Medulla oblongata (tissue), 1 donor: ENCODE measurements around the gene MTMR12.

Experiments used
- DNase-seq: peaks from one replicate; pipeline ENCODE4 v3.0.0-alpha.2; 2015; ENCODE audit errors: extremely low spot score

The MTMR12 gene

GRCh38 chr5:32274548-32275395, 38.0 kb downstream of the MTMR12 start:
- no peak for DNase-seq

DNA sequence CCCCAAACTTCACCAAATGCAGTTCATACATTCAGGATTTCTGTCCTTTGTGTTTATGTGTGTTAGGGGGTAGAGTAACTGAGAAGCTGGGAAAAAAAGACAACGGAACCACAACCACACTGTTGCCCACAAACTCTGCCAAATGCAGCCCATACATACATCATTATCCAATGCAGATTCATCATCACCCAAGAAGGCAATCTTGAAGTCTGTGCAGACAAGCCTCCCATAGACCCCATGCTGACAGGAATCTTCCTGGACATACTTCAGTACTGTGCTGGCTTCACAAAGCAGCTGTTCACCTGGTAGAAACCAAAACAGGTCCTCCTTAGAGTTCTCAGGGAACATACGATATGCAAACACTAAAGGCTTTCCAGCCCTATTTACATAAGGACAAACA, 38.9 kb downstream of the MTMR12 start:
- DNase-seq = no peak

DNA sequence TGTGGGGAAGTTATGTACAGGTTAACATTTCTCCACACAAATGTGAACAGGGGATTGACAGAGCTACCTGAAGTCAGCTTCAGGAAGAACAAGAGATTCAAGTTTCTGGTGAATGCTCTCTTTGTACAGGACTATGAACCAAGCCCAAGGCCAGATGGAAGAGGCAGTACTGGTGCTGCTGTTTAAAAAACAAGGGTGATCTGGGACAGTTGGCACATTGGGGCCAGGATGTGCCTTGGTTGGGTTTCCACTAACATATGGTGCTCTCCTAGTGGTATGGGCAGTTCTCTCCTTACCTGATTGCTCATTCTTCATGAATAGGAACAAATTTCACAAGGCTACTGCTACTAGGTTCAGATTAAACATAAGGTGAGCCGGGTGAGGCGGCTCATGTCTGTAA, 40.0 kb downstream of the MTMR12 start:
- DNase-seq = no peak

- no peak for DNase-seq
These were observed 41.8 kb downstream of the MTMR12 start for GRCh38 chr5:32270946-32271345.

DNA sequence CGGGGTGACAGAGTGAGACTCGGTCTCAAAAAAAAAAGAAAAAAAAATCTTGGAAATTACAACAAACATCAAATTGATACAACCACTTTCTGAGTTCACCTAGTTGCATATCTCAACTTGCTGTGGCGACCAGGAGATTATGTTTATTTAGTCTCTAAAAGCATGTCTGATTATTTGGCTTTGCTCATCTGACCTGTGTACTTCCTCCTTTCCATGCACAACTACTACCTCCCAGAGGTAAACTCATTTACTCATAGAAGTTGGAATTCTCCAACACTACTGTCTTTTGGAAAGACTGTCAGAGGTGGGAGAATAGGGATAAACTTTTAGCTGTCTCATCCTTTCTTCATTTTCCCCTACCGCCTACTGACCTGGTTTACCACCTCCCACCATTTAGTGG, 42.6 kb downstream of the MTMR12 start:
- no peak for DNase-seq

GRCh38 chr5:32265902-32266301, 46.8 kb downstream of the MTMR12 start:
- DNase-seq = no peak

DNA sequence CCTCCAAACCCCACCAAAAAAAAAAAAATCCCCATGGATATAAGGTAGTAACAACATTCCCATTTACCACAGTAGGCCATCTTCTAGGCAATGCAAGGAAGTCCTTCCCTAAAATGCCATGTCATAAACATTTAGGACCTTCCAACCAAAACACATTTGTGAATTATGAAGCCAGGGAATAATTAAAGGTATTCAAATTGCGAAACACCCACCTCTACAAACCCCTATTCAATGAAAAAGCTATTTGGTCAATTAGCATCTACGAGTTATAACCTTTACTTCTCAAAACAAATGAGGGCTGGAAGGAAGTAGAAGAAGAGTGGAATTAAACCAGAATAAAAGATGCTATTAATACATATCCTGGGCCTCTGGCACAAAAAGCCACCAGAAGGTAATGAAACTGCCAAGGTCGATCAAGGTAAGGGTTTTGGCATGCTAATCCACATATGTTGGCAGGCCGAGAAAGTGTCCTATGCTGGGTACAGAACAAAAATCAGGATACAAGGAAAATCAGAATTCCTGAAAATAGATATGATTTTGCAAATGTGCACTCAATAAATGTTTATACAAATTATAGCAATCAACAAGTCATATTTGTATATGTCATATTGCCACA, 47.7 kb downstream of the MTMR12 start:
- DNase-seq = no peak

DNA sequence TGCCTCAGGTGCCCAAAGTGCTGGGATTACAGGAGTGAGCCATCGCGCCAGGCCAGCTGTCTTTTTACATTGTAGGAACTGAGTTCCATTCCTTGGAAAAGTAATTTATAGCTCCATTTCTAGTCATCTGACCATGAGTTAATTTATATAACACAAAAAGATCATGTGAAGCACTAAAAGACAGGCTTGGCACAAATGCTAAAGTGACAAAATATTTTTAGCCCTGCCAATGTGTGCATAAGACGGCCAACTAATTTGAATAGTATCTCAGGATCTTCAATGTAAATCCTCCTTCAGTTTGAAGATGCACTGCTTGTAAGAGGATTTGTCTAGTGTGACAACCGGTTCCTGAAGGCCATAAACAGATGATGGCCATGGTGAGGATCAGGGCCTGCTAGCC, 49.1 kb downstream of the MTMR12 start:
- no peak for DNase-seq

- DNase-seq = no peak
These were observed 51.5 kb downstream of the MTMR12 start for GRCh38 chr5:32261198-32261597.

DNA sequence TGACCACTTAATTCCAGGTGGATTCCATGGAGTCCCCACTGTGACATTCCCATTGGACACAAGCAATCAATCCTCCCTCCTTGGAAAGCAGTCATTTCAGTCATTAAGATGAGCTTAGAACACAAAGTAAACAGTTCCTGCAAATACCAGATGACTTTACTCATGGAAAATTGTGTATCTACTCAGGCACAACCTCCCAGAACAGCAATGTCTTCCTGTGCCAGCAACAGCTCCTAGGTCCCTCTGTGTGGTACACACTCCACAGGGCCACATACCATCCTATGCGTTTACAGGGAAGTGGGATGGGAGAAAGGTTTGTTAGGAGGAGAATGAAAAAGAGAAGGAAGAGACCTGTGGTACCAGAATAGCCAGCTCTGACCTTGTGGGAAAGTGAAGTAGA, 53.7 kb downstream of the MTMR12 start:
- DNase-seq = no peak

GRCh38 chr5:32258424-32258823, 54.3 kb downstream of the MTMR12 start:
- no peak for DNase-seq

GRCh38 chr5:32255540-32255900, 57.2 kb downstream of the MTMR12 start:
- no peak for DNase-seq

- DNase-seq = no peak
These were observed 57.7 kb downstream of the MTMR12 start for GRCh38 chr5:32254881-32255539.

- no peak for DNase-seq
These were observed 60.8 kb downstream of the MTMR12 start for GRCh38 chr5:32251871-32252458.

- no peak for DNase-seq
These were observed 63.1 kb downstream of the MTMR12 start for GRCh38 chr5:32249668-32250067.

GRCh38 chr5:32245742-32246141, 67.0 kb downstream of the MTMR12 start:
- no peak for DNase-seq

GRCh38 chr5:32244017-32244416, 68.7 kb downstream of the MTMR12 start:
- DNase-seq = no peak

DNA sequence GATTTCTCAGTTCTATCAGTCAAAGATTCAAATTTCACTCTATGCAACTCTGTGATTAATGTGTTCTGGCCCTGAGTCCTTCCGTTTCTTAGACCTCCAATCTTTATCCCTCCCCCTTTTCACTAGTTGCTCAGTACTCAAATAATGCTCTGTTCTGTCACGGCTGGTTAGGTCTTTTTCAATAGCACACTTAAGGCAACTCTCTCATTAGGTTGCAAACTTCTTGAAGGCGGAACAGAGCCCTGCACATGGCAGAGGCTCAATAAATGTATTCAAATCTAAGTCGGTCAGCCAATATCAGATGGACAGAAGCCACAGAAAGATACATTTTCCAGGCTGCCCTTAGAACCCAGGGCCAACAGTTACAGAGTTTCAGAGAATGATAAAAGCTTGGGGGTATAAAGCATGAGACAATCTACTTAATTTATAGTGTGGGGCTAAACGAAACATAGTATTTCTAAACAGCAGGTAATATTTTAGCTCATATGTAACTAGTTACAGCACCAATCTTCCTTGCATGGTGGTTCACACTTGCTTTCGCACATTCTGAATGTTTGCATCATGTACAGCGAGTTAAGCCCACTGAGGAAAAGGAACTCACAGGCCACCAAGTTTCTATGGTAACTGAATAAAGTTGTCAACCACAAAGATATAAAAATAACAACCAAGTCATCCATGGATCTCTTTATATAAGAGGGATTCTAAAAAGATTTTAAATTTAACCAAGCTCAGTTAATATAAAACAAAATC, 71.5 kb downstream of the MTMR12 start:
- peak; percentile 17 for DNase-seq

DNA sequence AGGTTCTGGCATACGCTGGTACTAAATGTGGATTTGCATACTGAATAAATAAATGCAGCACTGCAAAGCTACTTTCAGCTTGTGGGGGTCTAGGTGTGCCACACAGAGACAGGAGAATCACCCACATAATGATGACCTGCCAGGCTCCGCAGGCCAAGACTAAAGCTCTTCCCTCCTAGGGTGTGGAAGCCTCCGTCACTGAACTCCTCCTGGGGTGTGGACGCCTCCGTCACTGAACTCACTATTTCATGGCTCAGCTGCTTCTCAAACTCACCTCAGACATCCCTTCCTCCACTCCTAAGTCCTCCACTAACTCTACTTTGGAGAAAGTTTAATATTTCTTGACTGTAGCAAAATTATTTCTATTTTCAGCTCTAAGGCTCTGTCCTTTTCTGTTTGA, 73.4 kb downstream of the MTMR12 start:
- no peak for DNase-seq

DNA sequence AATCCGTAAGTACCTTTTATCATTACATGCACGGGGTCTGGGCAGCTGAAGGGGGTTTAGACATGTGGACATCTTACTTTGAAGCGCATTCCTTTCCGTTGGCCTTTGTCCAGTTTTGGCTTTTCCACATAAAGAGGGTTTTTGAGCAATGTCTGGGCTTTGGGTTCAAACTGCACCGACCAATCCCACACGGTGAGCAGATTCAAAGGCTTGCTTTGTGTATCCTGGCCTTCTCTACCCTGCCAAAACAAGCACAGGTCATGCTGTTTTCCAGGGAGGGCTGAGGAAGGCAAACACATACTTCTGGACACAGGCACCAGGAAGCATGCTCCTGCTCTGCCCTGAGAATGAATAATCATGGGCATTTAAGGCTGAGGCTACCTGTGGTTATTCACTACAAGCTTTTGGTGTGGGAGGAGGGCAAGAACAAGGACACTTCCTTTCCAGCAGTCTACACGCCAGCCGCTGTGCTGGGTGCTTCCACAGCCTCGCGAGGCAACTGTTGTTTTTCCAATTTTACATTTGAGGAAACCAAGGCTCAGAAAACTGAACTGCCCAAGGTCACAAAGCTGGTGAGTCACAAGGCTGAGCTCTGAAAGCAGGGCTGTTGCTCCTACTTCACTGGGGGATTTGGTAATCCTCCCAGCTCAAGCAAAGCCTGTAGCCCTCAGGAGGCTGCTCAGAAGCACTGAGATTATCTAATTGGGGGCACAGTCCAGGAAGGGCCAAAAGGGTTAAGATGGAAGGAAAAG, 78.9 kb downstream of the MTMR12 start:
- peak; percentile 61 for DNase-seq

- no peak for DNase-seq
These were observed 79.5 kb downstream of the MTMR12 start for GRCh38 chr5:32233220-32233695.
